K562 (cell line): ENCODE measurements around the gene TMEM217. TPM values are rescaled to one million over a fixed set of nuclear protein-coding genes. Genes with fewer than 3 reads are reported as not detected.

Experiments used
- ATAC-seq: fragments of 200-7000 bp; cut with Tn5 transposase; 3 replicates; pipeline ENCODE4 v1.9.1; 2020; ENCODE audit warnings: moderate library complexity
- BruUV-seq: library from RNA; stranded (reverse); fragments of 400-500 nt; replicated peaks from 2 replicates; lab custom pipeline; 2021; lab: Mats Ljungman, UMichigan
- CTCF ChIA-PET: fragments of 300-600 bp; formaldehyde crosslinking; extraction: SDS; loops from one replicate; lab custom pipeline; 2021; ENCODE audit warnings: low intra/inter-chr PET ratio; lab: Yijun Ruan, JAX
- POLR2A ChIA-PET: fragments of 300-600, 350-650 bp; sonication (Branson Sonifier 250); formaldehyde crosslinking; extraction: SDS; loops from one replicate; lab custom pipeline; 2021; ENCODE audit warnings: antibody characterized with exemption, inconsistent platforms; lab: Yijun Ruan, JAX
- DNase-seq, 4 experiments: peaks; one replicate each; pipeline versions ENCODE4 v3.0.0 to v3.0.0-alpha.2; 2011 to 2018; ENCODE audit warnings: low spot score in 3 of 4, mixed read lengths in 3 of 4; ENCODE audit errors: extremely low read depth in 1 of 4
- FAIRE-seq: peaks from 2 replicates; lab custom pipeline; 2011; peaks lifted over from hg19 to GRCh38; lab: Jason Lieb, UNC
- H2AFZ ChIP-seq: 2 replicates; pipeline ENCODE4 v1.6.0; 2011; ENCODE audit warnings: low read depth, low read length, control low read depth, inconsistent platforms
- H3K27ac ChIP-seq: fragments of 200-600 bp; 3 replicates; pipeline ENCODE4 v1.8.0; 2011; ENCODE audit warnings: low read depth, mild to moderate bottlenecking, control low read depth, inconsistent platforms, low read length, moderate library complexity, mixed read lengths; ENCODE audit errors: extremely low read depth
- H3K27me3 ChIP-seq, 2 experiments: fragments of 300-600 bp in 1 of 2; 2 replicates in 1 of 2; 3 replicates in 1 of 2; pipeline versions ENCODE4 v1.6.0 to v1.8.0; 2011; ENCODE audit warnings: inconsistent platforms in 2 of 2, low read length in 2 of 2, mild to moderate bottlenecking in 1 of 2, mixed read lengths in 1 of 2, moderate library complexity in 1 of 2; ENCODE audit not compliant: control insufficient read depth in 2 of 2, insufficient read depth in 2 of 2
- H3K36me3 ChIP-seq: fragments of 300-600 bp; 3 replicates; pipeline ENCODE4 v1.8.0; 2011; ENCODE audit warnings: mild to moderate bottlenecking, low read length, inconsistent platforms; ENCODE audit not compliant: control insufficient read depth, insufficient read depth
- H3K4me1 ChIP-seq, 2 experiments: fragments of 200-600 bp in 1 of 2; replicated peaks in 1 of 2; 2 replicates in 1 of 2; 3 replicates in 1 of 2; pipeline versions ENCODE4 v1.5.1 to v1.8.0; 2011; ENCODE audit warnings: inconsistent platforms in 2 of 2, low read length in 2 of 2, mild to moderate bottlenecking in 1 of 2, mixed read lengths in 1 of 2, moderate library complexity in 1 of 2; ENCODE audit not compliant: control insufficient read depth in 2 of 2, insufficient read depth in 2 of 2
- H3K4me2 ChIP-seq: 2 replicates; pipeline ENCODE4 v1.6.1; 2011; ENCODE audit warnings: low read length, control low read depth, inconsistent platforms, mixed read lengths; ENCODE audit not compliant: insufficient read depth
- H3K4me3 ChIP-seq: fragments of 200-600 bp; sonication (generic), shearing (Covaris generic); 2 replicates; pipeline ENCODE4 v1.5.1; 2016; ENCODE audit warnings: control low read depth, inconsistent platforms
- H3K79me2 ChIP-seq: fragments of 200-600 bp; 3 replicates; pipeline ENCODE4 v1.8.0; 2011; ENCODE audit warnings: low read length, inconsistent platforms; ENCODE audit not compliant: control insufficient read depth, insufficient read depth
- H3K9ac ChIP-seq, 2 experiments: 2 replicates each; pipeline versions ENCODE4 v1.6.0 to v1.6.1; 2011; ENCODE audit warnings: low read depth in 2 of 2, low read length in 2 of 2, control low read depth in 1 of 2, inconsistent platforms in 1 of 2, mild to moderate bottlenecking in 1 of 2, mixed read lengths in 1 of 2; ENCODE audit not compliant: insufficient read depth in 1 of 2
- H3K9me1 ChIP-seq: one replicate; pipeline ENCODE4 v1.6.0; 2011; ENCODE audit warnings: inconsistent platforms, mild to moderate bottlenecking, low read length, moderate library complexity; ENCODE audit not compliant: control insufficient read depth, insufficient read depth
- H3K9me3 ChIP-seq: replicated peaks from 2 replicates; pipeline ENCODE4 v1.5.1; 2011; ENCODE audit warnings: low read depth, low read length, inconsistent platforms; ENCODE audit not compliant: control insufficient read depth, insufficient read depth
- H4K20me1 ChIP-seq: replicated peaks from 2 replicates; pipeline ENCODE4 v1.6.1; 2011; ENCODE audit warnings: low read length, inconsistent platforms, mixed read lengths; ENCODE audit not compliant: control insufficient read depth, insufficient read depth
- CBX8 ChIP-seq: fragments of 200-600 bp; sonication (generic); IDR thresholded peaks from 2 replicates; pipeline ENCODE4 v1.6.1; 2012; ENCODE audit warnings: borderline replicate concordance, mixed run types, low read depth, mild to moderate bottlenecking, moderate library complexity, mixed read lengths, low read length, control low read depth, inconsistent platforms; ENCODE audit not compliant: poor library complexity, severe bottlenecking; ENCODE audit errors: extremely low read depth
- ESRRA ChIP-seq: fragments of 450-650 bp; IDR thresholded peaks from 2 replicates; pipeline ENCODE4 v1.6.1; 2014; ENCODE audit warnings: low read depth, mild to moderate bottlenecking, moderate library complexity, borderline replicate concordance
- ETV6 ChIP-seq, 3 experiments: fragments of 150-350 bp in 1 of 3; sonication (generic) in 1 of 3; formaldehyde crosslinking in 1 of 3; IDR thresholded peaks; 2 replicates each; pipeline versions ENCODE4 v1.6.1 to v1.8.0; 2014 to 2022; ENCODE audit warnings: borderline replicate concordance in 2 of 3, low read depth in 2 of 3, antibody characterized with exemption in 1 of 3, low read length in 1 of 3, mild to moderate bottlenecking in 1 of 3, missing genetic modification reagents in 1 of 3
- FUS ChIP-seq: fragments of 200-400 bp; formaldehyde crosslinking; optimal IDR thresholded peaks from 2 replicates; pipeline ENCODE3; 2017; ENCODE audit warnings: low read depth, low read length
- MYC ChIP-seq, 2 experiments: fragments of 250-450 bp in 1 of 2; sonication (Bioruptor Pico) in 1 of 2; IDR thresholded peaks; 2 replicates each; pipeline versions ENCODE4 v1.5.1 to v1.6.1; 2012 to 2021; ENCODE audit warnings: low read depth in 2 of 2, borderline replicate concordance in 1 of 2, improper control_type of control experiment in 1 of 2, low read length in 1 of 2, mild to moderate bottlenecking in 1 of 2, moderate library complexity in 1 of 2
- PHF21A ChIP-seq: fragments of 450-650 bp; IDR thresholded peaks from 2 replicates; pipeline ENCODE4 v1.6.1; 2017; ENCODE audit warnings: low read depth, borderline replicate concordance
- PML ChIP-seq: IDR thresholded peaks from 2 replicates; pipeline ENCODE4 v1.6.1; 2012; ENCODE audit warnings: low read length, inconsistent platforms
- PRMT5 ChIP-seq: sonication (generic); formaldehyde crosslinking; IDR thresholded peaks from 2 replicates; pipeline ENCODE4 v1.5.0; 2020; ENCODE audit warnings: missing genetic modification reagents
- SMARCC2 ChIP-seq: fragments of 450-650 bp; IDR thresholded peaks from 2 replicates; pipeline ENCODE4 v1.6.1; 2017; ENCODE audit warnings: antibody characterized with exemption, moderate library complexity, mild to moderate bottlenecking, low read depth
- SRSF7 ChIP-seq: fragments of 200-400 bp; formaldehyde crosslinking; optimal IDR thresholded peaks from 2 replicates; pipeline ENCODE3; 2017; ENCODE audit warnings: mild to moderate bottlenecking, low read depth, low read length
- TCF7L2 ChIP-seq: fragments of 150-350 bp; IDR thresholded peaks from 2 replicates; pipeline ENCODE4 v1.6.1; 2016; ENCODE audit warnings: low read depth, mild to moderate bottlenecking, low read length, moderate library complexity
- TEAD2 ChIP-seq: fragments of 450-650 bp; IDR thresholded peaks from 2 replicates; pipeline ENCODE4 v1.6.1; 2016; ENCODE audit warnings: missing genetic modification characterization, control low read depth, missing compliant biosample characterization
- TOE1 ChIP-seq, 2 experiments: fragments of 450-650 bp in 1 of 2; sonication (generic) in 1 of 2; formaldehyde crosslinking in 1 of 2; IDR thresholded peaks; 2 replicates each; pipeline versions ENCODE4 v1.7.1 to v1.8.0; 2016 to 2022; ENCODE audit warnings: borderline replicate concordance in 2 of 2, mild to moderate bottlenecking in 2 of 2, antibody characterized with exemption in 1 of 2, inconsistent platforms in 1 of 2, low read depth in 1 of 2, missing genetic modification reagents in 1 of 2, moderate library complexity in 1 of 2
- TSC22D4 ChIP-seq: fragments of 450-650 bp; IDR thresholded peaks from 2 replicates; pipeline ENCODE4 v1.6.1; 2016; ENCODE audit warnings: missing genetic modification characterization, missing biosample characterization, control low read depth
- ZBTB1 ChIP-seq: sonication (generic); formaldehyde crosslinking; IDR thresholded peaks from 2 replicates; pipeline ENCODE4 v1.8.1; 2023; ENCODE audit warnings: missing genetic modification reagents, low read depth, mild to moderate bottlenecking, borderline replicate concordance
- WGBS: fragments of 100-300 bp; shearing (Covaris generic); methylation state at CpG from one replicate; pipeline ENCODE4 v1.1.6; 2016; ENCODE audit warnings: low coverage, mixed read lengths; ENCODE audit not compliant: insufficient coverage; ENCODE audit errors: missing lambda C conversion rate; 5-methylcytosine and 5-hydroxymethylcytosine counted together
- in situ Hi-C: fragments of 300-500 bp; cut with MboI; formaldehyde crosslinking; loops from 4 replicates; pipeline ENCODE4 v1.15.0; 2018; ENCODE audit warnings: inconsistent platforms, mixed read lengths
- intact Hi-C: fragments of 100-400 bp; cut with micrococcal nuclease; formaldehyde crosslinking; loops from 2 replicates; pipeline ENCODE4 v1.14.2; 2022
- polyA plus RNA-seq, 8 experiments: library from polyadenylated mRNA; depleted of rRNA in 4 of 8; stranded (reverse) in 5 of 8; unstranded in 3 of 8; fragments of >200 nt; fragmentation: Nextera tagmentation in 2 of 8; fragmentation: Illumina TruSeq in 1 of 8; extraction: Ambion mirVana in 2 of 8; extraction: Trizol in 1 of 8; gene quantifications; 2 replicates each; pipeline versions ENCODE4 v1.2.1 to v1.2.3, GENCODE V29; 2011 to 2014; ENCODE audit warnings: inconsistent platforms in 1 of 8, missing spikeins in 1 of 8
- total RNA-seq, 7 experiments: library from RNA; depleted of rRNA in 6 of 7; stranded (reverse); fragments of >200 nt in 6 of 7; fragmentation: Illumina TruSeq in 2 of 7; extraction: Trizol in 2 of 7; gene quantifications; 2 replicates each; pipeline versions ENCODE4 v1.2.1 to v1.2.3, GENCODE V29; 2011 to 2021; ENCODE audit warnings: low replicate concordance in 1 of 7
- TF ChIP-seq, protein P1 (sequence below), 3 experiments: fragments of 200-800 bp in 1 of 3; sonication (Bioruptor generic) in 1 of 3; sonication (generic) in 1 of 3; formaldehyde crosslinking in 1 of 3; IDR thresholded peaks; 2 replicates each; pipeline versions ENCODE4 v1.6.1 to v1.8.0; 2016 to 2022; ENCODE audit warnings: mild to moderate bottlenecking in 2 of 3, missing compliant biosample characterization in 2 of 3, missing genetic modification characterization in 2 of 3, missing genetic modification reagents in 1 of 3
- TF ChIP-seq, protein P2 (sequence below): fragments of 450-650 bp; formaldehyde crosslinking; IDR thresholded peaks from 2 replicates; pipeline ENCODE4 v1.4.0; 2022; ENCODE audit warnings: missing genetic modification characterization

Gene TMEM217
- total and polyA plus RNA-seq, 9 of the 15 experiments (the other 6 are each of a cell fraction or from before 2014, with no cell fraction given) = 1.3 to 8.0 (median 1.9) TPM

DNA sequence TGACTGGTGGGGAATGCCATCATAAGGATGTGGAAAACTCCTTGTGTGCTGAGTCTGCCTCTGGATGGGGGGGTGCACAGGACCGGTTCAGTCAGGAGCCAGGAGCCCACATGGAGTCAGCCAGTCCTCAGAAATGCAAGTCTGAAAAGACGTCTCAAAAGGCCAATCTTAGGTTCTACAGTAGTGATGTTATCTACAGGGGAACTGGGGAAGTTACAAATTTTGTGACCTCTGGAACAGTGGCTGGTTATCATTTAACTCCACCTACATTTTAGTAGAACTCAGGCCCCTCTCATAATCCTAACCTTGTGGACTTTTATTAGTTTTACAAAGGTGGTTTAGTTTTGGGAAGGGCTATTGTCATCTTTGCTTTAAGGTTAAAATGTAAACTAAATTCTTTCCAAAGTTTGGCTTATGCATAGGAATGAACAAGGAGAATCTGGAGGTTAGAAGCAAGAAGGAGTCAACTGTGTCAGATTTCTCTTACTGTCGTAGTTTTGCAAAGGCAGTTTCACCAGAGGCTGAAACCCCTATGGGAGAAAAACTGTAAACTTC lies 14.1 kb downstream of the TMEM217 start:
- DNase-seq (peak in 3 of 4 experiments; percentile 33 to 84 (median 35)), FAIRE-seq (peak; percentile 80), ATAC-seq (peak; percentile 48)
- H3K4me1 ChIP-seq = peaks cover 25 to 64% of the 10 kb centered on the region in 2 experiments
- BruUV-seq = no TSS peak
- peak overlapping the region; percentile 49 for H3K4me2 ChIP-seq
- no peaks in the 10 kb centered on the region for H4K20me1 ChIP-seq
- no peak overlapping the region for H3K4me3 ChIP-seq
- H3K9me1 ChIP-seq = no peaks in the 10 kb centered on the region
- ChIA-PET POLR2A (interaction anchor here (0.7 to 5.1 kb wide), 4 partner anchors 12 to 40 kb away, joined by 3 to 59 read pairs (median 4); partner anchors contain the start of genes TBC1D22B and TMEM217), CTCF (no interaction called here)
- peak overlapping the region in 1 of 2 experiments; percentile 27; a peak in 2 of 4 replicates for H3K9ac ChIP-seq
- H3K79me2 ChIP-seq = no peaks in the 10 kb centered on the region
- H3K9me3 ChIP-seq = no peaks in the 10 kb centered on the region
- WGBS = 8% methylated on average over 3 of the region's 3 CpGs
- H3K27me3 ChIP-seq = no peaks in the 10 kb centered on the region
- intact Hi-C loops (loop anchor here (5.0 kb wide), 1 partner anchor 58 kb away; no protein-coding TSS in a partner anchor), in situ Hi-C loops (no loop called here)
- peak overlapping the region; percentile 79 for H2AFZ ChIP-seq
- peak overlapping the region; percentile 65 for H3K27ac ChIP-seq
- H3K36me3 ChIP-seq = no peaks in the 10 kb centered on the region
- TF ChIP-seq MYC (IDR thresholded peaks at IDR 0.05; ENCODE audit: low read depth, low read length) = peak; percentile 76
- TF ChIP-seq MYC (CRISPR knock-in tag; IDR thresholded peaks at IDR 0.05; ENCODE audit: borderline replicate concordance, low read depth) = no peak
- no peak for TF ChIP-seq TCF7L2
- no peak for TF ChIP-seq TSC22D4
- no peak for TF ChIP-seq SRSF7
- no peak for TF ChIP-seq ZBTB1
- no peak for TF ChIP-seq PHF21A
- TF ChIP-seq PRMT5 (CRISPR knock-in tag) = no peak
- TF ChIP-seq ETV6 (IDR thresholded peaks at IDR 0.05; ENCODE audit: borderline replicate concordance in 1 of 2, low read depth in 2 of 2, low read length in 1 of 2) = peak in 1 of 2 experiments; percentile 21; a peak in 1 of 4 replicates
- TF ChIP-seq ETV6 (CRISPR knock-in tag; IDR thresholded peaks at IDR 0.05; ENCODE audit: borderline replicate concordance) = no peak
- TF ChIP-seq TEAD2 (tag) = no peak
- TF ChIP-seq CBX8 = no peak
- TF ChIP-seq, protein P1, sequence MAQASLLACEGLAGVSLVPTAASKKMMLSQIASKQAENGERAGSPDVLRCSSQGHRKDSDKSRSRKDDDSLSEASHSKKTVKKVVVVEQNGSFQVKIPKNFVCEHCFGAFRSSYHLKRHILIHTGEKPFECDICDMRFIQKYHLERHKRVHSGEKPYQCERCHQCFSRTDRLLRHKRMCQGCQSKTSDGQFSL (CRISPR knock-in tag; IDR thresholded peaks at IDR 0.05) = peak; percentile 92
- TF ChIP-seq, protein P1 (tag; IDR thresholded peaks at IDR 0.05) = peak in 1 of 2 experiments; percentile 77; a peak in 2 of 4 replicates
- no peak for TF ChIP-seq SMARCC2
- no peak for TF ChIP-seq TOE1 (IDR thresholded peaks at IDR 0.05; ENCODE audit: borderline replicate concordance)
- no peak for TF ChIP-seq TOE1 (CRISPR knock-in tag; IDR thresholded peaks at IDR 0.05; ENCODE audit: borderline replicate concordance, low read depth)
- no peak for TF ChIP-seq FUS
- TF ChIP-seq, protein P2, sequence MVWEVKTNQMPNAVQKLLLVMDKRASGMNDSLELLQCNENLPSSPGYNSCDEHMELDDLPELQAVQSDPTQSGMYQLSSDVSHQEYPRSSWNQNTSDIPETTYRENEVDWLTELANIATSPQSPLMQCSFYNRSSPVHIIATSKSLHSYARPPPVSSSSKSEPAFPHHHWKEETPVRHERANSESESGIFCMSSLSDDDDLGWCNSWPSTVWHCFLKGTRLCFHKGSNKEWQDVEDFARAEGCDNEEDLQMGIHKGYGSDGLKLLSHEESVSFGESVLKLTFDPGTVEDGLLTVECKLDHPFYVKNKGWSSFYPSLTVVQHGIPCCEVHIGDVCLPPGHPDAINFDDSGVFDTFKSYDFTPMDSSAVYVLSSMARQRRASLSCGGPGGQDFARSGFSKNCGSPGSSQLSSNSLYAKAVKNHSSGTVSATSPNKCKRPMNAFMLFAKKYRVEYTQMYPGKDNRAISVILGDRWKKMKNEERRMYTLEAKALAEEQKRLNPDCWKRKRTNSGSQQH (CRISPR knock-in tag) = no peak
- TF ChIP-seq ESRRA = peak; percentile 79
- TF ChIP-seq PML = peak; percentile 42; the same call in 1 of the 2 replicates
